Measurements from ENCODE around the gene TRIM59. TPM values are rescaled to one million over a fixed set of nuclear protein-coding genes. Genes with fewer than 3 reads are reported as not detected.

Gene TRIM59
- total RNA-seq, 4 donors from 2014 or later, result 0.13 to 0.55 (median 0.46) TPM

GRCh38 chr3:160447544-160447943 is 2.0 kb downstream of the TRIM59 start:
- ATAC-seq (no peak), DNase-seq (no peak)
- intact Hi-C loops (cut with DNase I; ENCODE audit: low total_unique reads), result no loop called here
- H3K27me3 ChIP-seq, result peaks cover 27 to 42% (median 34%) of the 10 kb centered on the region in 3 donors
- H3K4me1 ChIP-seq, result peaks cover 0 to 7% of the 10 kb centered on the region in 2 donors
- no peak for TF ChIP-seq POLR2A (IDR thresholded peaks at IDR 0.05)
- no peak for TF ChIP-seq CTCF (IDR thresholded peaks at IDR 0.05 in 4 of 5, conservative IDR thresholded peaks at IDR 0.05 in 1 of 5)
- no peaks in the 10 kb centered on the region for H3K36me3 ChIP-seq
- in situ Hi-C loops (cut with MboI; ENCODE audit: low sequenced_read_pairs in 4 of 4), result no loop called here
- no peaks in the 10 kb centered on the region for H3K9me3 ChIP-seq
- no peak overlapping the region for H3K27ac ChIP-seq
- no peak overlapping the region for H3K4me3 ChIP-seq

- Histone ChIP-seq H3K27ac (no peak overlapping the region), H3K4me3 (no peak overlapping the region), H3K27me3 (peaks cover 27 to 42% (median 34%) of the 10 kb centered on the region in 3 donors), H3K4me1 (peaks cover 0 to 7% of the 10 kb centered on the region in 2 donors), H3K36me3 (no peaks in the 10 kb centered on the region), H3K9me3 (no peaks in the 10 kb centered on the region)
- in situ Hi-C loops (cut with MboI; ENCODE audit: low sequenced_read_pairs in 4 of 4) (no loop called here), intact Hi-C loops (cut with DNase I; ENCODE audit: low total_unique reads) (no loop called here)
- ATAC-seq (no peak), DNase-seq (no peak)
- TF ChIP-seq CTCF (IDR thresholded peaks at IDR 0.05 in 4 of 5, conservative IDR thresholded peaks at IDR 0.05 in 1 of 5) (no peak), POLR2A (IDR thresholded peaks at IDR 0.05) (no peak)
Observed at GRCh38 chr3:160446522-160447056, 3.0 kb downstream of the TRIM59 start.

- no peaks in the 10 kb centered on the region for H3K9me3 ChIP-seq
- ATAC-seq (no peak), DNase-seq (no peak)
- H3K36me3 ChIP-seq, result no peaks in the 10 kb centered on the region
- H3K27me3 ChIP-seq, result peaks cover 27 to 42% (median 34%) of the 10 kb centered on the region in 3 donors
- H3K4me3 ChIP-seq, result no peak overlapping the region
- TF ChIP-seq CTCF (IDR thresholded peaks at IDR 0.05 in 4 of 5, conservative IDR thresholded peaks at IDR 0.05 in 1 of 5) (no peak), POLR2A (IDR thresholded peaks at IDR 0.05) (no peak)
- intact Hi-C loops (cut with DNase I; ENCODE audit: low total_unique reads) (no loop called here), in situ Hi-C loops (cut with MboI; ENCODE audit: low sequenced_read_pairs in 4 of 4) (no loop called here)
- H3K27ac ChIP-seq, result no peak overlapping the region
- H3K4me1 ChIP-seq, result peaks cover 0 to 7% of the 10 kb centered on the region in 2 donors
Observed at GRCh38 chr3:160445854-160446253, 3.7 kb downstream of the TRIM59 start.

- ATAC-seq (no peak), DNase-seq (no peak)
- Histone ChIP-seq H3K27me3 (peaks cover 15 to 29% (median 21%) of the 10 kb centered on the region in 3 donors), H3K4me3 (no peak overlapping the region), H3K36me3 (no peaks in the 10 kb centered on the region), H3K9me3 (no peaks in the 10 kb centered on the region), H3K27ac (no peak overlapping the region), H3K4me1 (peaks cover 0 to 2% of the 10 kb centered on the region in 2 donors)
- intact Hi-C loops (cut with DNase I; ENCODE audit: low total_unique reads), result no loop called here
- TF ChIP-seq POLR2A (IDR thresholded peaks at IDR 0.05) (no peak), CTCF (IDR thresholded peaks at IDR 0.05 in 4 of 5, conservative IDR thresholded peaks at IDR 0.05 in 1 of 5) (no peak)
- in situ Hi-C loops (cut with MboI; ENCODE audit: low sequenced_read_pairs in 4 of 4), result no loop called here
Observed at GRCh38 chr3:160444411-160444810, 5.2 kb downstream of the TRIM59 start.

- DNase-seq, result no peak
- intact Hi-C loops (cut with DNase I; ENCODE audit: low total_unique reads) (no loop called here), in situ Hi-C loops (cut with MboI; ENCODE audit: low sequenced_read_pairs in 4 of 4) (no loop called here)
- H3K27me3 ChIP-seq, result no peaks in the 10 kb centered on the region
- H3K4me3 ChIP-seq, result no peak overlapping the region
- no peak overlapping the region for H3K27ac ChIP-seq
- H3K9me3 ChIP-seq, result no peaks in the 10 kb centered on the region
- no peaks in the 10 kb centered on the region for H3K36me3 ChIP-seq
- TF ChIP-seq CTCF (IDR thresholded peaks at IDR 0.05 in 4 of 5, conservative IDR thresholded peaks at IDR 0.05 in 1 of 5), result no peak
- H3K4me1 ChIP-seq, result no peaks in the 10 kb centered on the region
- no peak for ATAC-seq
Observed at GRCh38 chr3:160440687-160441086, 8.9 kb downstream of the TRIM59 start.

Data from gastrocnemius medialis (tissue), 4 donors.